ENCODE measurements around the gene DDO. TPM values are rescaled to one million over a fixed set of nuclear protein-coding genes. Genes with fewer than 3 reads are reported as not detected.

DDO gene
- total and polyA plus RNA-seq, 2 of the 8 experiments (the other 6 are each of a cell fraction or from before 2014, with no cell fraction given) = not detected

GRCh38 chr6:110434961-110435602 lies 19.7 kb upstream of the DDO start:
- H2BK15ac ChIP-seq (ENCODE audit: low read length) = no peak overlapping the region
- no peak overlapping the region for H2BK12ac ChIP-seq (ENCODE audit: low read depth, low read length)
- no peaks in the 10 kb centered on the region for H3K27me3 ChIP-seq (replicated peaks in 1 of 4; ENCODE audit: control insufficient read depth in 3 of 4, extremely low read depth in 1 of 4, insufficient read depth in 3 of 4, low read length in 3 of 4)
- ChIA-PET POLR2A (ENCODE audit: partially characterized antibody) (no interaction called here), CTCF (ENCODE audit: partially characterized antibody) (no interaction called here)
- H3K79me2 ChIP-seq (ENCODE audit: control insufficient read depth in 1 of 2, insufficient read depth in 2 of 2, low read length in 2 of 2) = no peaks in the 10 kb centered on the region
- H3K4me2 ChIP-seq (ENCODE audit: insufficient read depth in 1 of 2, low read depth in 2 of 2, low read length in 2 of 2) = no peak overlapping the region
- no peak for TF ChIP-seq CTBP2 (IDR thresholded peaks at IDR 0.05; ENCODE audit: borderline replicate concordance, insufficient read depth, insufficient read length, low read length)
- no peak for TF ChIP-seq RNF2 (IDR thresholded peaks at IDR 0.05; ENCODE audit: borderline replicate concordance, low read depth, low read length, missing control alignments, poor library complexity, severe bottlenecking)
- TF ChIP-seq POLR2AphosphoS5 (IDR thresholded peaks at IDR 0.05; ENCODE audit: low read depth, low read length) = no peak
- H3K36me3 ChIP-seq (ENCODE audit: control insufficient read depth in 2 of 4, insufficient read depth in 4 of 4, low read length in 3 of 4) = no peaks in the 10 kb centered on the region
- no peak overlapping the region for H3K4ac ChIP-seq (replicated peaks; ENCODE audit: insufficient read length, low read depth, low read length)
- H3K27ac ChIP-seq (ENCODE audit: low read depth, low read length) = no peak overlapping the region
- no peaks in the 10 kb centered on the region for H3K79me1 ChIP-seq (ENCODE audit: low read depth, low read length)
- H3K23me2 ChIP-seq (ENCODE audit: low read depth, low read length) = no peaks in the 10 kb centered on the region
- no peak overlapping the region for H3K9ac ChIP-seq (replicated peaks in 1 of 4; ENCODE audit: extremely low read depth in 1 of 4, low read depth in 3 of 4, low read length in 3 of 4)
- no peak overlapping the region for H3K56ac ChIP-seq (replicated peaks; ENCODE audit: insufficient read length, low read depth, low read length)
- WGBS, 2 experiments (ENCODE audit: extremely low coverage in 1 of 2, insufficient coverage in 1 of 2, insufficient read length in 1 of 2, insufficient replicate concordance in 2 of 2, low coverage in 1 of 2, low lambda C conversion rate in 2 of 2, missing lambda C conversion rate in 1 of 2) = 89% methylated on average over 7 of the region's 7 CpGs; no CpG with 5 or more reads in 1 of the 2 experiments
- DNase-seq (ENCODE audit: low read depth in 1 of 2, low spot score in 2 of 2) (no peak), FAIRE-seq (no peak)
- H2AK5ac ChIP-seq (ENCODE audit: low read depth, low read length) = no peak overlapping the region
- H3K4me3 ChIP-seq (ENCODE audit: extremely low read depth in 1 of 4, insufficient read depth in 2 of 4, low read depth in 3 of 4, low read length in 4 of 4) = no peak overlapping the region
- no peak overlapping the region for H2BK120ac ChIP-seq (replicated peaks; ENCODE audit: low read depth, low read length)
- H4K20me1 ChIP-seq (replicated peaks in 1 of 2; ENCODE audit: control insufficient read depth in 1 of 2, insufficient read depth in 2 of 2, low read length in 2 of 2) = no peaks in the 10 kb centered on the region
- H3K4me1 ChIP-seq (replicated peaks in 1 of 4; ENCODE audit: control insufficient read depth in 3 of 4, insufficient read depth in 4 of 4, low read length in 3 of 4) = peaks cover 0 to 2% (median 0%) of the 10 kb centered on the region in 4 experiments; a peak in 1 of 7 replicates
- no peak overlapping the region for H3K18ac ChIP-seq (ENCODE audit: extremely low read depth, low read length)
- H4K8ac ChIP-seq (ENCODE audit: extremely low read depth, insufficient read depth, low read length) = peak overlapping the region; percentile 35; the same call in 1 of the 2 replicates
- H2BK5ac ChIP-seq (ENCODE audit: low read depth, low read length) = no peak overlapping the region
- no peak overlapping the region for H2AFZ ChIP-seq (ENCODE audit: low read length)
- H4K5ac ChIP-seq (ENCODE audit: insufficient read length, low read depth, low read length) = no peak overlapping the region
- H3K23ac ChIP-seq (ENCODE audit: insufficient read length) = no peak overlapping the region
- no peaks in the 10 kb centered on the region for H3K9me3 ChIP-seq (ENCODE audit: insufficient read depth in 2 of 2, low read depth in 1 of 2, low read length in 1 of 2)
- no peak overlapping the region for H4K91ac ChIP-seq (replicated peaks; ENCODE audit: insufficient read length, low read length)
- no peak overlapping the region for H2BK20ac ChIP-seq (ENCODE audit: low read length)
- H3K14ac ChIP-seq (ENCODE audit: insufficient read length) = no peak overlapping the region
